SU-DHL-6 (cell line): ENCODE results near the gene AGTRAP.

Source experiments
- H2AFZ ChIP-seq: fragments of 200-600 bp; sonication (generic); 2 replicates; pipeline ENCODE4 v1.6.1; 2014; ENCODE audit warnings: low read depth, mild to moderate bottlenecking, moderate library complexity, mixed read lengths, antibody characterized with exemption, low read length; ENCODE audit not compliant: severe bottlenecking
- H3F3A ChIP-seq: fragments of 200-600 bp; shearing (Covaris generic); 2 replicates; pipeline ENCODE4 v1.6.0; 2016; ENCODE audit warnings: antibody characterized with exemption, mild to moderate bottlenecking; ENCODE audit not compliant: insufficient read depth
- H3K27ac ChIP-seq: fragments of 200-600 bp; sonication (generic); 2 replicates; pipeline ENCODE4 v1.5.1; 2016; ENCODE audit warnings: low read depth, mild to moderate bottlenecking, low read length, moderate library complexity, mixed read lengths
- H3K27me3 ChIP-seq: fragments of 200-600 bp; sonication (generic), shearing (Covaris generic); 2 replicates; pipeline ENCODE4 v1.6.0; 2014; ENCODE audit warnings: mild to moderate bottlenecking, low read length
- H3K36me3 ChIP-seq: fragments of 200-600 bp; sonication (generic); 2 replicates; pipeline ENCODE4 v1.6.1; 2014; ENCODE audit warnings: mild to moderate bottlenecking, low read length, mixed read lengths
- H3K4me2 ChIP-seq: fragments of 300-600, 200-600 bp; shearing (Covaris generic), sonication (generic); 2 replicates; pipeline ENCODE4 v1.6.0; 2014; ENCODE audit warnings: low read length, low read depth, mild to moderate bottlenecking; ENCODE audit not compliant: poor library complexity, severe bottlenecking
- H3K4me3 ChIP-seq: fragments of 200-600 bp; sonication (generic); 2 replicates; pipeline ENCODE4 v1.5.1; 2014; ENCODE audit warnings: antibody characterized with exemption, low read length, mild to moderate bottlenecking, mixed read lengths; ENCODE audit not compliant: insufficient read depth, poor library complexity, severe bottlenecking
- H3K79me2 ChIP-seq: fragments of 200-600 bp; sonication (generic); 2 replicates; pipeline ENCODE4 v1.6.1; 2014; ENCODE audit warnings: mild to moderate bottlenecking, low read length, moderate library complexity; ENCODE audit not compliant: insufficient read depth
- H3K9ac ChIP-seq: fragments of 200-600 bp; sonication (generic); 2 replicates; pipeline ENCODE4 v1.7.0; 2014; ENCODE audit warnings: mild to moderate bottlenecking, low read length
- H3K9me2 ChIP-seq: fragments of 200-600 bp; sonication (generic); replicated peaks from 2 replicates; pipeline ENCODE4 v1.6.1; 2014; ENCODE audit warnings: low read length; ENCODE audit not compliant: insufficient read depth
- H3K9me3 ChIP-seq: fragments of 200-600 bp; sonication (generic); 2 replicates; pipeline ENCODE4 v1.6.1; 2014; ENCODE audit warnings: low read length, mixed read lengths; ENCODE audit not compliant: insufficient read depth
- H4K20me1 ChIP-seq: fragments of 200-600 bp; sonication (generic); 2 replicates; pipeline ENCODE4 v1.6.1; 2014; ENCODE audit warnings: low read depth, mild to moderate bottlenecking, antibody characterized with exemption, low read length, moderate library complexity, mixed read lengths
- EZH2phosphoT487 ChIP-seq: fragments of 200-600 bp; sonication (generic), shearing (Covaris generic); conservative IDR thresholded peaks from 2 replicates; pipeline ENCODE4 v1.6.1; 2018; ENCODE audit warnings: mild to moderate bottlenecking, antibody characterized with exemption, low read length, moderate library complexity, mixed read lengths
- TF ChIP-seq, protein P1 (sequence below): fragments of 200-600 bp; sonication (generic); IDR thresholded peaks from one replicate; pipeline ENCODE4 v1.5.1; 2017; ENCODE audit warnings: antibody characterized with exemption, mild to moderate bottlenecking, low read length, moderate library complexity; ENCODE audit not compliant: insufficient read depth, poor library complexity, severe bottlenecking

Gene AGTRAP

DNA sequence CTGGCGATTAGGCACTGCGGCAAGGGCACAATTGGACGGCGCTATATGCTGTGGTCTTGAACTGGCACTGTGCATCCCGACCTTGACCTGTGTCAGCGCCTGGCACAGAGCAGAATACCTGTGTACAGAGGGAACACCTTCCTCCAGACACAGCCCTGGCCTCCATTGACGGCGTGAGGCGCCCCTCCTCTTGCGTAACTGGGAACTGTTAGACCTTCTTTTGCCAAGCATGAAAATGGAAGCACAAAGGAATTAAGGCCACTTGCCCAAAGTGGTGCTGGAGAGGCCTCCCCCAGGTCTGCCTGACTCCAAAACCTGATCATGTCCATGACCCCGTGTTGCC lies 6.8 kb upstream of the AGTRAP start:
- Histone ChIP-seq H3K27me3 (no peaks in the 10 kb centered on the region), H2AFZ (no peak overlapping the region), H3K27ac (no peak overlapping the region), H3K4me2 (no peak overlapping the region), H3K9me2 (no peaks in the 10 kb centered on the region), H3K36me3 (no peaks in the 10 kb centered on the region), H3F3A (no peaks in the 10 kb centered on the region), H3K4me3 (no peak overlapping the region), H3K9ac (no peak overlapping the region), H3K79me2 (no peaks in the 10 kb centered on the region), H3K9me3 (no peaks in the 10 kb centered on the region), H4K20me1 (no peaks in the 10 kb centered on the region)
- TF ChIP-seq, protein P1, sequence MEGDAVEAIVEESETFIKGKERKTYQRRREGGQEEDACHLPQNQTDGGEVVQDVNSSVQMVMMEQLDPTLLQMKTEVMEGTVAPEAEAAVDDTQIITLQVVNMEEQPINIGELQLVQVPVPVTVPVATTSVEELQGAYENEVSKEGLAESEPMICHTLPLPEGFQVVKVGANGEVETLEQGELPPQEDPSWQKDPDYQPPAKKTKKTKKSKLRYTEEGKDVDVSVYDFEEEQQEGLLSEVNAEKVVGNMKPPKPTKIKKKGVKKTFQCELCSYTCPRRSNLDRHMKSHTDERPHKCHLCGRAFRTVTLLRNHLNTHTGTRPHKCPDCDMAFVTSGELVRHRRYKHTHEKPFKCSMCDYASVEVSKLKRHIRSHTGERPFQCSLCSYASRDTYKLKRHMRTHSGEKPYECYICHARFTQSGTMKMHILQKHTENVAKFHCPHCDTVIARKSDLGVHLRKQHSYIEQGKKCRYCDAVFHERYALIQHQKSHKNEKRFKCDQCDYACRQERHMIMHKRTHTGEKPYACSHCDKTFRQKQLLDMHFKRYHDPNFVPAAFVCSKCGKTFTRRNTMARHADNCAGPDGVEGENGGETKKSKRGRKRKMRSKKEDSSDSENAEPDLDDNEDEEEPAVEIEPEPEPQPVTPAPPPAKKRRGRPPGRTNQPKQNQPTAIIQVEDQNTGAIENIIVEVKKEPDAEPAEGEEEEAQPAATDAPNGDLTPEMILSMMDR: no peak
- no peak for TF ChIP-seq EZH2phosphoT487

DNA sequence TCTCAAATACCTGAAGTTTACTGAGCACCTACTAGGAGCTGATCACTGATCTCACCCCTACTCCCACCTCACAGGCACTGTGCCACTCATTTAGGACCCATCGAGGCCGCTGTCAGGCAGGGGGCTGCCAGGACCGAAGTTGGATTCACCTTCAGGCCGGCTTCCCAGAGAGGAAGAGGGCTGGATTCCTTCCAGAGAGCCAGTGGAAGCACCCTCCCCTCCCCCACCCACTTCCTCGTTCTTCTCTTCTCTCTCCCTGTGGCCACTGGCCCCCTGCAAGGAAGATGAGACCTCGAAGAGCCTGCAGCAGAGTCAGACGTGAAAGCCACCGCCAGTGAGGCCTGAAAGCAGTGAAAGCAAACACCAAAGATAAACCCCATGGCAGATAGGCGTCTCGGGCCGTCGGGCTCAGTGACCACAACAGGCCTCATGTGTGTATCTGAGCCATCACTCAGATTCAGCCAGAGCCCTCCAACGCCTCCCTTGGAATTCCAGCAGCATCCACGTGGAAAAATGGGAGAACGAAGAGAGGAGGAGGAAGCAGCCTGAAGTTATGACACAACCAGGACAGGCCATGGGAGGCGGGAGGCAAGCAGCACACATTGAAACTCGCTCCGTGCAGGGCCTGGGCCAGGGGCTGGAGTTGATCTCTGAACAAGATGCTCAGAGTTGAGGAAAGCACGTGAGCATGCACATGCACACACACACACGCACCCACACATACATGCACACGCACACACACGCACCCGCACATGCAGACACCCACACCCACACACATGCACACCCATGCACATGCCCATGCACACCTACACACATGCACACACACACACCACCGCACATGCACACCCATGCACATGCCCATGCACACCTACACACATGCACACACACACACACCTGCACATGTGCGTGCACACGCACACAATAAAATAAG lies 6.2 kb upstream of the AGTRAP start:
- H2AFZ ChIP-seq: no peak overlapping the region
- H3K9ac ChIP-seq: no peak overlapping the region
- no peaks in the 10 kb centered on the region for H3K79me2 ChIP-seq

DNA sequence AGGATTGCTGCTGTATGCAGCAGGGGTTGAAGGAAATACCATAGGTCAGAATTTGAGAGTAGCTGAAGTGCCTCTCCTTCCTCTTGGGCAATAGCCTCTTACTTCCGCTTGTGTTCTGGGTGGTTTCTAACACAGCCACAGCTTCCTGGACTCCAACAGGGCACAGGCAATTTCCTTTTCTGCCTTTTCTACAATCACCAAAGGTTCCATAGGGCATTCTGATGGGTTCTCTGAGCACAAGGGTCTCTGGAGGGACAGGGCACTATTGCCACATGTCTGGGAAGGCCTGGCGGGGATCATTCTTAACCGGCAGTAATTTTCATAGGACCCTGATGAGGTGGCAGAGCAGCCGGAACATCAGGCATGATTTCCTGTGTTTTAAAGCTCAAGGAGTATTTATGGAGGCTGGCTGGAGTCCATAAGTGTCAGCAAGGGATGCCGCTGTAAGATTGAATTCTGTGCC lies 5.5 kb upstream of the AGTRAP start:
- Histone ChIP-seq H3K4me3 (no peak overlapping the region), H3F3A (no peaks in the 10 kb centered on the region), H3K9ac (no peak overlapping the region), H3K27ac (no peak overlapping the region), H3K79me2 (no peaks in the 10 kb centered on the region), H3K9me2 (no peaks in the 10 kb centered on the region), H2AFZ (peak overlapping the region; percentile 48), H3K4me2 (peak overlapping the region; percentile 16), H3K36me3 (no peaks in the 10 kb centered on the region), H3K9me3 (no peaks in the 10 kb centered on the region), H3K27me3 (no peaks in the 10 kb centered on the region), H4K20me1 (no peaks in the 10 kb centered on the region)
- TF ChIP-seq EZH2phosphoT487: no peak
- TF ChIP-seq, protein P1: no peak

More for the DNA sequence above, 6.2 kb upstream of the AGTRAP start:
- no peak overlapping the region for H3K4me3 ChIP-seq
- no peaks in the 10 kb centered on the region for H3K27me3 ChIP-seq
- no peaks in the 10 kb centered on the region for H4K20me1 ChIP-seq
- H3F3A ChIP-seq: no peaks in the 10 kb centered on the region
- H3K36me3 ChIP-seq: no peaks in the 10 kb centered on the region
- no peaks in the 10 kb centered on the region for H3K9me3 ChIP-seq
- H3K4me2 ChIP-seq: no peak overlapping the region
- TF ChIP-seq, protein P1: no peak
- no peak for TF ChIP-seq EZH2phosphoT487
- H3K9me2 ChIP-seq: no peaks in the 10 kb centered on the region
- no peak overlapping the region for H3K27ac ChIP-seq
